LNCaP clone FGC (cell line): ENCODE results near the gene IMMP2L.

Source experiments
- DNase-seq: peaks from one replicate; pipeline ENCODE4 v3.0.0-alpha.2; 2011; ENCODE audit warnings: low read depth
- H3K4me3 ChIP-seq: 2 replicates; pipeline ENCODE4 v1.5.1; 2011; ENCODE audit warnings: mild to moderate bottlenecking, low read depth, low read length, control low read depth
- CTCF ChIP-seq: IDR thresholded peaks from 2 replicates; pipeline ENCODE4 v1.5.1; 2012; ENCODE audit warnings: mild to moderate bottlenecking; ENCODE audit not compliant: control insufficient read depth, insufficient read depth; ENCODE audit errors: extremely low read depth

Gene IMMP2L

GRCh38 chr7:110994028-110994967, 568.0 kb downstream of the IMMP2L start:
- TF ChIP-seq CTCF, result no peak
- no peak for DNase-seq
- no peak overlapping the region for H3K4me3 ChIP-seq

- no peak for TF ChIP-seq CTCF
- no peak overlapping the region for H3K4me3 ChIP-seq
- DNase-seq, result no peak
Measured at GRCh38 chr7:110988890-110989501, 573.3 kb downstream of the IMMP2L start.

GRCh38 chr7:110988348-110988747, 573.9 kb downstream of the IMMP2L start:
- DNase-seq, result no peak
- no peak overlapping the region for H3K4me3 ChIP-seq
- TF ChIP-seq CTCF, result no peak

- TF ChIP-seq CTCF, result no peak
- no peak overlapping the region for H3K4me3 ChIP-seq
- no peak for DNase-seq
Measured at GRCh38 chr7:110987127-110987693, 575.1 kb downstream of the IMMP2L start.

- TF ChIP-seq CTCF, result no peak
- DNase-seq, result no peak
- H3K4me3 ChIP-seq, result no peak overlapping the region
Measured at GRCh38 chr7:110983822-110984456, 578.4 kb downstream of the IMMP2L start.

GRCh38 chr7:110977127-110977737, 585.1 kb downstream of the IMMP2L start:
- no peak for DNase-seq
- TF ChIP-seq CTCF, result no peak

More at GRCh38 chr7:110977127-110977737, 585.1 kb downstream of the IMMP2L start:
- H3K4me3 ChIP-seq, result no peak overlapping the region
